ENCODE data around the gene INAFM2. TPM values are rescaled to one million over a fixed set of nuclear protein-coding genes. Genes with fewer than 3 reads are reported as not detected.
A peak's percentile ranks its signal among the peaks of the same experiment; 100 is the strongest.

Gene INAFM2
- total and polyA plus RNA-seq, 9 of the 15 experiments (the other 6 are each of a cell fraction or from before 2014, with no cell fraction given), result 11.8 to 43.1 (median 27.2) TPM

DNA sequence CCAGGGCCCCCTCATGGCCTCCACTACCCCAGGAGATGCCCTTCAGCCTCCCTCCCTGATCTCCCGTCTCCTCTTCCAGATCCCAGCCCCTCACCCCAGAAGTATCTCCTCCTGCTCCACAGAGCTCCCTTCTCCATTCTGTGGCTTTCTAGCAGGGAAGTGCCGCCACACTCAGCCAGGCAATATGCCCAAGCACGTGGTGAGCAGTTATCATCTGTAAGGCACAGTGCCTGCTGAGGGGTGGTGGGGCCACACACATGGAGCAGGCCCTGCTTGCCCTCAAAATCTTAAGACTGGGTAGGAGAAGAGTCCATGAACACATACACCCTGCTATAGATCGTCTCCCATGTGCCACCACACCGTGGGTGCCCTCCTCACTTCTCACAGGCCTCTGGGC, 25.0 kb downstream of the INAFM2 start:
- in situ Hi-C loops (cut with MboI), result loop anchor here (5.0 to 10.0 kb wide), 2 partner anchors 74 to 536 kb away; no protein-coding TSS in a partner anchor
- no peaks in the 10 kb centered on the region for H3K27me3 ChIP-seq (ENCODE audit: control insufficient read depth in 2 of 2, insufficient read depth in 2 of 2, low read length in 2 of 2)
- TF ChIP-seq, protein P1, sequence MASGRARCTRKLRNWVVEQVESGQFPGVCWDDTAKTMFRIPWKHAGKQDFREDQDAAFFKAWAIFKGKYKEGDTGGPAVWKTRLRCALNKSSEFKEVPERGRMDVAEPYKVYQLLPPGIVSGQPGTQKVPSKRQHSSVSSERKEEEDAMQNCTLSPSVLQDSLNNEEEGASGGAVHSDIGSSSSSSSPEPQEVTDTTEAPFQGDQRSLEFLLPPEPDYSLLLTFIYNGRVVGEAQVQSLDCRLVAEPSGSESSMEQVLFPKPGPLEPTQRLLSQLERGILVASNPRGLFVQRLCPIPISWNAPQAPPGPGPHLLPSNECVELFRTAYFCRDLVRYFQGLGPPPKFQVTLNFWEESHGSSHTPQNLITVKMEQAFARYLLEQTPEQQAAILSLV (tag; IDR thresholded peaks at IDR 0.05), result no peak
- no peak for TF ChIP-seq ZNF311 (CRISPR knock-in tag; IDR thresholded peaks at IDR 0.05)
- no peak for TF ChIP-seq ETV1 (tag; conservative IDR thresholded peaks at IDR 0.05; ENCODE audit: low read depth)
- no peak for TF ChIP-seq ZNF79 (CRISPR knock-in tag; IDR thresholded peaks at IDR 0.05; ENCODE audit: low read depth)
- TF ChIP-seq ESRRA (IDR thresholded peaks at IDR 0.05; ENCODE audit: borderline replicate concordance, low read depth), result no peak
- no peak for TF ChIP-seq E2F8 (IDR thresholded peaks at IDR 0.05; ENCODE audit: low read depth, partially characterized antibody)
- no peak for TF ChIP-seq GTF2A2 (tag; IDR thresholded peaks at IDR 0.05)
- TF ChIP-seq KLF1 (tag; IDR thresholded peaks at IDR 0.05), result no peak
- no peak for TF ChIP-seq EZH2 (IDR thresholded peaks at IDR 0.05; ENCODE audit: borderline replicate concordance, low read depth, low read length)
- ATAC-seq (no peak), FAIRE-seq (no peak), DNase-seq (ENCODE audit: extremely low read depth in 1 of 4, low spot score in 3 of 4) (no peak)
- CTCF ChIA-PET (ENCODE audit: low intra/inter-chr PET ratio), result interaction anchor here (1.4 kb wide), 1 partner anchor 9 kb away, joined by 4 read pairs; the partner anchor contains the start of gene DISP2
- no peaks in the 10 kb centered on the region; the same call in 1 of the 2 replicates for H4K20me1 ChIP-seq (replicated peaks; ENCODE audit: control insufficient read depth, insufficient read depth, low read length)
- H3K4me2 ChIP-seq (ENCODE audit: insufficient read depth, low read length), result no peak overlapping the region
- no peak overlapping the region for H2AFZ ChIP-seq (ENCODE audit: low read depth, low read length)
- no peaks in the 10 kb centered on the region for H3K36me3 ChIP-seq (ENCODE audit: control insufficient read depth, insufficient read depth, low read length)
- H3K4me3 ChIP-seq, result no peak overlapping the region
- no peaks in the 10 kb centered on the region for H3K9me1 ChIP-seq (ENCODE audit: control insufficient read depth, insufficient read depth, low read length)
- WGBS (ENCODE audit: insufficient coverage, low coverage, missing lambda C conversion rate), result 50% methylated on average over 5 of the region's 5 CpGs
- H3K27ac ChIP-seq (ENCODE audit: extremely low read depth, low read depth, low read length), result no peak overlapping the region
- intact Hi-C loops (cut with micrococcal nuclease), result no loop called here
- peaks cover under 1 to 10% of the 10 kb centered on the region in 2 experiments; a peak in 3 of 5 replicates for H3K4me1 ChIP-seq (replicated peaks in 1 of 2; ENCODE audit: control insufficient read depth in 2 of 2, insufficient read depth in 2 of 2, low read length in 2 of 2)
- H3K9ac ChIP-seq (ENCODE audit: insufficient read depth in 1 of 2, low read depth in 2 of 2, low read length in 2 of 2), result peak overlapping the region in 1 of 2 experiments; percentile 60; a peak in 1 of 4 replicates
- no TSS peak for BruUV-seq (replicated peaks)
- POLR2A ChIA-PET, result no interaction called here
- H3K9me3 ChIP-seq (replicated peaks; ENCODE audit: control insufficient read depth, insufficient read depth, low read depth, low read length), result no peaks in the 10 kb centered on the region; the same call in 1 of the 2 replicates
- H3K79me2 ChIP-seq (ENCODE audit: control insufficient read depth, insufficient read depth, low read length), result no peaks in the 10 kb centered on the region

All from K562 (cell line).